HepG2 (cell line): ENCODE data around the gene DYTN. TPM values are rescaled to one million over a fixed set of nuclear protein-coding genes. Genes with fewer than 3 reads are reported as not detected.
A peak's percentile ranks its signal among the peaks of the same experiment; 100 is the strongest.

Experiments
- ATAC-seq: fragments of 200-7000 bp; cut with Tn5 transposase; 3 replicates; pipeline ENCODE4 v1.9.1; 2020; ENCODE audit warnings: mild to moderate bottlenecking, moderate library complexity
- BruUV-seq: library from RNA; stranded (reverse); fragments of 400-500 nt; replicated peaks from 2 replicates; lab custom pipeline; 2021; lab: Mats Ljungman, UMichigan
- CTCF ChIA-PET: fragments of 300-600 bp; formaldehyde crosslinking; extraction: SDS; loops from one replicate; lab custom pipeline; 2021; ENCODE audit warnings: low total read pairs, inconsistent platforms, low intra/inter-chr PET ratio; lab: Yijun Ruan, JAX
- POLR2A ChIA-PET: fragments of 350-600 bp; sonication (Branson Sonifier 250); formaldehyde crosslinking; loops from one replicate; lab custom pipeline; 2020; ENCODE audit warnings: antibody characterized with exemption, inconsistent platforms; lab: Yijun Ruan, JAX
- DNase-seq: peaks from one replicate; pipeline ENCODE4 v3.0.0-alpha.2; 2015; ENCODE audit warnings: low spot score
- FAIRE-seq: peaks from 3 replicates; lab custom pipeline; 2011; peaks lifted over from hg19 to GRCh38; lab: Jason Lieb, UNC
- H2AFZ ChIP-seq: one replicate; pipeline ENCODE4 v1.6.1; 2011; ENCODE audit warnings: low read length, inconsistent platforms
- H3K27ac ChIP-seq: fragments of 300-600 bp; 3 replicates; pipeline ENCODE4 v1.8.0; 2011; ENCODE audit warnings: mixed run types, mild to moderate bottlenecking, mixed read lengths, low read length, inconsistent platforms; ENCODE audit not compliant: insufficient read depth; ENCODE audit errors: extremely low read length
- H3K27me3 ChIP-seq, 2 experiments: fragments of 200-600 bp in 1 of 2; 2 replicates in 1 of 2; 3 replicates in 1 of 2; pipeline versions ENCODE4 v1.6.0 to v1.8.0; 2011; ENCODE audit warnings: low read length in 2 of 2, mild to moderate bottlenecking in 2 of 2, moderate library complexity in 2 of 2, inconsistent platforms in 1 of 2; ENCODE audit not compliant: insufficient read depth in 2 of 2, control insufficient read depth in 1 of 2
- H3K36me3 ChIP-seq, 2 experiments: fragments of 200-600 bp in 1 of 2; replicated peaks in 1 of 2; 2 replicates in 1 of 2; 3 replicates in 1 of 2; pipeline versions ENCODE4 v1.5.1 to v1.8.0; 2011; ENCODE audit warnings: low read length in 2 of 2, inconsistent platforms in 1 of 2; ENCODE audit not compliant: insufficient read depth in 2 of 2, control insufficient read depth in 1 of 2
- H3K4me1 ChIP-seq: 2 replicates; pipeline ENCODE4 v1.5.1; 2012; ENCODE audit warnings: low read length, inconsistent platforms; ENCODE audit not compliant: insufficient read depth
- H3K4me2 ChIP-seq: 2 replicates; pipeline ENCODE4 v1.6.0; 2011; ENCODE audit warnings: low read depth, low read length, inconsistent platforms
- H3K4me3 ChIP-seq, 3 experiments: fragments of 200-600 bp in 1 of 3; sonication (generic), shearing (Covaris generic) in 1 of 3; replicated peaks in 1 of 3; 2 replicates each; pipeline ENCODE4 v1.5.1; 2011 to 2016; ENCODE audit warnings: low read length in 3 of 3, inconsistent platforms in 2 of 3, low read depth in 2 of 3, mild to moderate bottlenecking in 2 of 3, control low read depth in 1 of 3, mixed read lengths in 1 of 3; ENCODE audit not compliant: insufficient read depth in 1 of 3
- H3K79me2 ChIP-seq: one replicate; pipeline ENCODE4 v1.6.1; 2011; ENCODE audit warnings: low read length, inconsistent platforms; ENCODE audit not compliant: insufficient read depth
- H3K9ac ChIP-seq: 2 replicates; pipeline ENCODE4 v1.6.0; 2011; ENCODE audit warnings: mild to moderate bottlenecking, low read depth, low read length, inconsistent platforms; ENCODE audit not compliant: insufficient read depth
- H3K9me3 ChIP-seq: 2 replicates; pipeline ENCODE4 v1.5.1; 2012; ENCODE audit warnings: mild to moderate bottlenecking, low read length
- H4K20me1 ChIP-seq: 2 replicates; pipeline ENCODE4 v1.6.0; 2011; ENCODE audit warnings: inconsistent platforms, mild to moderate bottlenecking, low read length, moderate library complexity; ENCODE audit not compliant: insufficient read depth
- BCLAF1 ChIP-seq: fragments of 450-650 bp; IDR thresholded peaks from 2 replicates; pipeline ENCODE4 v1.6.1; 2017; ENCODE audit warnings: mild to moderate bottlenecking
- DNMT3B ChIP-seq: conservative IDR thresholded peaks from 2 replicates; pipeline ENCODE4 v1.6.1; 2016; ENCODE audit warnings: missing biosample characterization, control low read depth
- EED ChIP-seq: sonication (generic); formaldehyde crosslinking; IDR thresholded peaks from 2 replicates; pipeline ENCODE4 v1.5.0; 2020; ENCODE audit warnings: mild to moderate bottlenecking, missing genetic modification reagents
- EHMT2 ChIP-seq: fragments of 200-600 bp; sonication (generic); IDR thresholded peaks from 2 replicates; pipeline ENCODE4 v1.7.0; 2017; ENCODE audit warnings: antibody characterized with exemption, low read depth, low read length, borderline replicate concordance
- ERF ChIP-seq: IDR thresholded peaks from 2 replicates; pipeline ENCODE4 v1.6.1; 2018; ENCODE audit warnings: missing biosample characterization, missing genetic modification reagents
- HNRNPK ChIP-seq: fragments of 200-400 bp; formaldehyde crosslinking; IDR thresholded peaks from 2 replicates; pipeline ENCODE4 v1.6.1; 2018; ENCODE audit warnings: low read length, low read depth, moderate library complexity, mild to moderate bottlenecking; ENCODE audit not compliant: poor library complexity, severe bottlenecking
- MIER2 ChIP-seq: IDR thresholded peaks from 2 replicates; pipeline ENCODE4 v1.6.1; 2016; ENCODE audit warnings: missing biosample characterization, missing genetic modification reagents
- NBN ChIP-seq: fragments of 450-650 bp; conservative IDR thresholded peaks from 2 replicates; pipeline ENCODE4 v1.6.1; 2017
- NFATC3 ChIP-seq: sonication (generic); formaldehyde crosslinking; IDR thresholded peaks from 2 replicates; pipeline ENCODE4 v1.5.1; 2020; ENCODE audit warnings: mild to moderate bottlenecking, missing genetic modification reagents
- NKX3-1 ChIP-seq: sonication (generic); formaldehyde crosslinking; IDR thresholded peaks from 2 replicates; pipeline ENCODE4 v1.5.0; 2020; ENCODE audit warnings: missing genetic modification reagents
- REST ChIP-seq, 2 experiments: IDR thresholded peaks; 2 replicates each; pipeline ENCODE4 v1.6.1; 2011 to 2012; ENCODE audit warnings: low read length in 2 of 2, borderline replicate concordance in 1 of 2, low read depth in 1 of 2, mild to moderate bottlenecking in 1 of 2, moderate library complexity in 1 of 2
- RXRB ChIP-seq: IDR thresholded peaks from 2 replicates; pipeline ENCODE4 v1.6.1; 2016; ENCODE audit warnings: borderline replicate concordance, missing genetic modification reagents, missing compliant biosample characterization
- SIX1 ChIP-seq: sonication (generic); formaldehyde crosslinking; IDR thresholded peaks from 2 replicates; pipeline ENCODE4 v1.4.0; 2020; ENCODE audit warnings: missing genetic modification reagents, borderline replicate concordance
- SIX4 ChIP-seq: sonication (generic); formaldehyde crosslinking; IDR thresholded peaks from 2 replicates; pipeline ENCODE4 v1.4.0; 2020; ENCODE audit warnings: missing genetic modification reagents
- ZMYM4 ChIP-seq: sonication (generic); formaldehyde crosslinking; IDR thresholded peaks from 2 replicates; pipeline ENCODE4 v1.8.1; 2023; ENCODE audit warnings: mild to moderate bottlenecking, missing genetic modification reagents
- ZNF792 ChIP-seq: IDR thresholded peaks from 2 replicates; pipeline ENCODE4 v1.6.1; 2016
- ZSCAN21 ChIP-seq: sonication (generic); formaldehyde crosslinking; IDR thresholded peaks from 2 replicates; pipeline ENCODE4 v1.8.0; 2022; ENCODE audit warnings: mild to moderate bottlenecking, missing genetic modification reagents, moderate library complexity, borderline replicate concordance
- ZSCAN9 ChIP-seq: IDR thresholded peaks from 2 replicates; pipeline ENCODE4 v1.6.1; 2016; ENCODE audit warnings: borderline replicate concordance
- WGBS: methylation state at CpG from one replicate; pipeline ENCODE4 v1.1.6; 2017; ENCODE audit warnings: low lambda C conversion rate; 5-methylcytosine and 5-hydroxymethylcytosine counted together
- in situ Hi-C: cut with HindIII; loops from 2 replicates; pipeline ENCODE4 v1.10.0; 2017; ENCODE audit warnings: low pct_unique_long_range_greater_than_20kb; ENCODE audit not compliant: extremely low pct_ligation_motif_present
- intact Hi-C: fragments of 100-400 bp; cut with micrococcal nuclease; formaldehyde crosslinking; loops from one replicate; pipeline ENCODE4 v1.10.0; 2022; ENCODE audit not compliant: unreplicated experiment
- polyA plus RNA-seq, 8 experiments: library from polyadenylated mRNA; depleted of rRNA in 3 of 8; stranded (reverse) in 7 of 8; unstranded in 1 of 8; fragments of >200 nt; fragmentation: Illumina TruSeq in 4 of 8; extraction: Trizol in 4 of 8; gene quantifications; 2 replicates each; pipeline versions ENCODE4 v1.2.1 to v1.2.3, GENCODE V29; 2011 to 2016; ENCODE audit warnings: low read depth in 4 of 8, missing spikeins in 1 of 8, mixed read lengths in 1 of 8; ENCODE audit not compliant: insufficient read depth in 1 of 8
- total RNA-seq, 5 experiments: library from RNA; depleted of rRNA; stranded (reverse); fragments of >200 nt; fragmentation: Illumina TruSeq; extraction: Trizol; gene quantifications; 2 replicates each; pipeline ENCODE4 v1.2.3, GENCODE V29; 2016; ENCODE audit warnings: low read depth in 1 of 5

Gene DYTN
- total and polyA plus RNA-seq, 2 of the 13 experiments (the other 11 are each of a cell fraction or from before 2014, with no cell fraction given), result not detected

DNA sequence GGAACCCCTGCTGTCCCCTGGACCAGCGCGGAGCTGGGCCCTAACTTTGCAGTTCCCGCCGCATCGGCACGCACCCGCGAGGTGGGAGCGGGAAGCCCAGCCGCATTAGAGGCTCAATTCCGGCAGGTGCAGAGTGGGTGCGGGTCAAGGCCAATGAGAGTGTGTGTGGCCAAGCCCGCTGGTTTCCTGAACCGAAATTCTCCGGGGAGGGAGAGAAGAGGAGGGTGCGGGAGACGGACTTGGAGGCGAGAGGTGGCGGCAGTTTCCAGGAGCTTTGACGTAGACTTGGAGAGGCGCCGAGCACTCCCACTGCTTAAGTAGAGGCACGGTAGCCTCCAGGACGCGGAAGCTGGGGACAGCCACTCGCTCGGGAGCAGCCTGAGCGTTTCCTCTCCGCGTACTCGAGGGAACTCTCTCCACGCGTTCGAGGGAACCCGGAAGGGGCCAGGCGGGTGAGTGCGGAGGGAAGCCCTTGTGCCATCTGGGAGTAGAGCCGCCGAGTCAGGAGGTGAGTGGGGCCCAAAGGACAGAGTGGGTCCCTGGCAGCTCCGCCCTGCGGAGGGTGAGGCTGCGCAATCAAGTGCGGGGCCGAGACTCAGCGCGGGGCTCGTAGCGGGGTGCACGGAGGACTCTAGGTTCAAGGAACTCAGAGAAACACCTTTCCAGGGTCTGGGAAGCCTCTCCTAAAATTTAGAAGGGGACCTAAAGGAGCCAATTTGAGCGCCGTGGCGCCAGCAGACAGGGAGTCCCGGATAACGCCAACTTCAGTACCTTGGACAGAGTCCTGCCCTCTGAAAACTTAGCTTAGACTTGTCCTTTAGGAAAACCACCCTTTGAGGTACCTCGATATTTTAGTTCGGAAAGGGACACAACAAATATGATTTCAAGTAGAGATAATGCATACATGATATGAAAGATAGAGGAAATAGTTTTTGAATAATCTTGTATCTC is 75.8 kb downstream of the DYTN start, which contains the start of gene FAM237A:
Gene FAM237A, plus strand, starts transcription at position 413 of the 951 bp plus-strand sequence. CDS start 1,750 bp downstream, outside the sequence.
- no peaks in the 10 kb centered on the region for H4K20me1 ChIP-seq
- WGBS, result 65% methylated on average over 56 of the region's 56 CpGs
- FAIRE-seq (no peak), DNase-seq (peak; percentile 21), ATAC-seq (peak; percentile 66)
- H3K4me2 ChIP-seq, result no peak within 1 kb of the TSS
- no peak within 1 kb of the TSS for H2AFZ ChIP-seq
- no peaks in the 10 kb centered on the region for H3K36me3 ChIP-seq
- intact Hi-C loops, result no loop called here
- BruUV-seq, result no TSS peak
- H3K4me1 ChIP-seq, result no peaks in the 10 kb centered on the region
- no peak within 1 kb of the TSS for H3K4me3 ChIP-seq
- no peak within 1 kb of the TSS for H3K9ac ChIP-seq
- ChIA-PET CTCF (no interaction called here), POLR2A (no interaction called here)
- H3K79me2 ChIP-seq, result no peaks in the 10 kb centered on the region
- no peaks in the 10 kb centered on the region for H3K27me3 ChIP-seq
- in situ Hi-C loops, result no loop called here
- no peaks in the 10 kb centered on the region for H3K9me3 ChIP-seq
- H3K27ac ChIP-seq, result no peak within 1 kb of the TSS
- TF ChIP-seq ERF (CRISPR knock-in tag), result 0 out of 2 replicates have a peak, but pooled peaks have one; percentile 64
- peak; percentile 91 for TF ChIP-seq EHMT2
- TF ChIP-seq EED (CRISPR knock-in tag), result no peak
- 0 out of 2 replicates have a peak, but pooled peaks have one; percentile 59 for TF ChIP-seq ZNF792
- TF ChIP-seq DNMT3B (CRISPR knock-in tag), result 0 out of 2 replicates have a peak, but pooled peaks have one; percentile 62
- TF ChIP-seq SIX4 (CRISPR knock-in tag), result no peak
- no peak for TF ChIP-seq BCLAF1
- peak; percentile 51; the same call in 1 of the 2 replicates for TF ChIP-seq ZSCAN21 (CRISPR knock-in tag)
- 0 out of 2 replicates have a peak, but pooled peaks have one; percentile 15 for TF ChIP-seq RXRB (CRISPR knock-in tag)
- TF ChIP-seq NBN, result no peak
- TF ChIP-seq SIX1 (CRISPR knock-in tag), result no peak
- no peak for TF ChIP-seq HNRNPK
- peak; percentile 61; the same call in 1 of the 2 replicates for TF ChIP-seq NKX3-1 (CRISPR knock-in tag)
- TF ChIP-seq ZMYM4 (CRISPR knock-in tag), result peak; percentile 18; the same call in 1 of the 2 replicates
- peak; percentile 96 for TF ChIP-seq MIER2 (CRISPR knock-in tag)
- no peak for TF ChIP-seq NFATC3 (CRISPR knock-in tag)
- peak; percentile 90; the same call in 1 of the 2 replicates for TF ChIP-seq ZSCAN9 (CRISPR knock-in tag)
- peak; percentile 75 to 99 for TF ChIP-seq REST (IDR thresholded peaks at IDR 0.05; ENCODE audit: borderline replicate concordance in 1 of 2, low read depth in 1 of 2, low read length in 2 of 2)
